Endometrial microvascular endothelial cells (primary cell): ENCODE results near the gene USP15. TPM values are rescaled to one million over a fixed set of nuclear protein-coding genes. Genes with fewer than 3 reads are reported as not detected.
"Not testable (repeated sequence)": the region's sequence is repeated elsewhere in the genome, so short reads cannot be mapped to it uniquely, and the experiment has no call there.

Experiments used
- in situ Hi-C: cut with HindIII; loops from 2 replicates; pipeline ENCODE4 v1.10.0; 2017; ENCODE audit warnings: low sequenced_read_pairs, low pct_unique_long_range_greater_than_20kb; ENCODE audit errors: inconsistent ontology term
- total RNA-seq: library from RNA; depleted of rRNA; stranded (reverse); fragments of >200 nt; gene quantifications from one replicate; pipeline ENCODE4 v1.2.3, GENCODE V29; 2015; ENCODE audit errors: inconsistent ontology term

The USP15 gene
- total RNA-seq, 1 donor from 2014 or later = 35.3 TPM

GRCh38 chr12:62345667-62346066 is 85.5 kb downstream of the USP15 start:
- in situ Hi-C loops = no loop called here

- in situ Hi-C loops = no loop called here
Measured at GRCh38 chr12:62346817-62347216, 86.6 kb downstream of the USP15 start.

- in situ Hi-C loops = no loop called here
Measured at GRCh38 chr12:62347922-62348650, 87.9 kb downstream of the USP15 start.

- in situ Hi-C loops = no loop called here
Measured at GRCh38 chr12:62350554-62350953, 90.3 kb downstream of the USP15 start.

- in situ Hi-C loops = no loop called here
Measured at GRCh38 chr12:62351326-62351725, 91.1 kb downstream of the USP15 start.

GRCh38 chr12:62361048-62361447 is 100.8 kb downstream of the USP15 start:
- in situ Hi-C loops = no loop called here

GRCh38 chr12:62363506-62363905 is 103.3 kb downstream of the USP15 start:
- in situ Hi-C loops = no loop called here

GRCh38 chr12:62364697-62365096 is 104.5 kb downstream of the USP15 start:
- in situ Hi-C loops = not testable (repeated sequence)

GRCh38 chr12:62365846-62366245 is 105.6 kb downstream of the USP15 start:
- in situ Hi-C loops = not testable (repeated sequence)

GRCh38 chr12:62368430-62369223 is 108.4 kb downstream of the USP15 start:
- in situ Hi-C loops = not testable (repeated sequence)

- in situ Hi-C loops = no loop called here
Measured at GRCh38 chr12:62370189-62370588, 110.0 kb downstream of the USP15 start.

GRCh38 chr12:62371661-62372060 is 111.5 kb downstream of the USP15 start:
- in situ Hi-C loops = no loop called here

- in situ Hi-C loops = no loop called here
Measured at GRCh38 chr12:62372134-62372533, 111.9 kb downstream of the USP15 start.

GRCh38 chr12:62372825-62373224 is 112.6 kb downstream of the USP15 start:
- in situ Hi-C loops = no loop called here

GRCh38 chr12:62375603-62376002 is 115.4 kb downstream of the USP15 start:
- in situ Hi-C loops = no loop called here

- in situ Hi-C loops = no loop called here
Measured at GRCh38 chr12:62379026-62379722, 119.0 kb downstream of the USP15 start.

- in situ Hi-C loops = no loop called here
Measured at GRCh38 chr12:62379723-62380045, 119.5 kb downstream of the USP15 start.

GRCh38 chr12:62382526-62382925 is 122.3 kb downstream of the USP15 start:
- in situ Hi-C loops = no loop called here

GRCh38 chr12:62396750-62397149 is 136.5 kb downstream of the USP15 start:
- in situ Hi-C loops = no loop called here

- in situ Hi-C loops = no loop called here
Measured at GRCh38 chr12:62400135-62400534, 139.9 kb downstream of the USP15 start.
